Loucy (cell line): ENCODE results near the gene TMEM69.

Source experiments
- CTCF ChIP-seq: fragments of 200-600 bp; sonication (generic); conservative IDR thresholded peaks from 2 replicates; pipeline ENCODE4 v1.5.1; 2014; ENCODE audit warnings: mild to moderate bottlenecking, antibody characterized with exemption, low read length
- EZH2phosphoT487 ChIP-seq: fragments of 200-600 bp; IDR thresholded peaks from 2 replicates; pipeline ENCODE4 v1.6.1; 2018; ENCODE audit warnings: antibody characterized with exemption, mild to moderate bottlenecking, moderate library complexity, borderline replicate concordance

- no peak for TF ChIP-seq CTCF
- no peak for TF ChIP-seq EZH2phosphoT487
Observed at GRCh38 chr1:45718289-45718688, 30.3 kb downstream of the TMEM69 start.
